GM23338 (cell line): ENCODE data around the gene TMEM151B.

Experiments
- CREB1 ChIP-seq: fragments of 250-450 bp; sonication (Bioruptor Pico); IDR thresholded peaks from 2 replicates; pipeline ENCODE4 v1.5.0; 2020; ENCODE audit warnings: low read depth, mild to moderate bottlenecking, moderate library complexity
- EZH2 ChIP-seq: fragments of 200-600 bp; sonication (generic); IDR thresholded peaks from one replicate; pipeline ENCODE4 v1.8.0; 2017; ENCODE audit warnings: antibody characterized with exemption, mild to moderate bottlenecking, low read depth; ENCODE audit not compliant: unreplicated experiment
- EZH2phosphoT487 ChIP-seq: fragments of 200-600 bp; sonication (generic); IDR thresholded peaks from one replicate; pipeline ENCODE4 v1.8.1; 2018; ENCODE audit warnings: antibody characterized with exemption; ENCODE audit not compliant: unreplicated experiment
- POLR2AphosphoS5 ChIP-seq: IDR thresholded peaks from 2 replicates; pipeline ENCODE4 v1.6.1; 2016; ENCODE audit warnings: antibody characterized with exemption, low read depth
- TF ChIP-seq, protein P1 (sequence below), 2 experiments: fragments of 200-600 bp in 1 of 2; sonication (generic) in 1 of 2; conservative IDR thresholded peaks; 2 replicates each; pipeline versions ENCODE4 v1.5.1 to v1.6.1; 2016 to 2017; ENCODE audit warnings: antibody characterized with exemption in 2 of 2, low read depth in 2 of 2, mild to moderate bottlenecking in 2 of 2, moderate library complexity in 1 of 2

DNA sequence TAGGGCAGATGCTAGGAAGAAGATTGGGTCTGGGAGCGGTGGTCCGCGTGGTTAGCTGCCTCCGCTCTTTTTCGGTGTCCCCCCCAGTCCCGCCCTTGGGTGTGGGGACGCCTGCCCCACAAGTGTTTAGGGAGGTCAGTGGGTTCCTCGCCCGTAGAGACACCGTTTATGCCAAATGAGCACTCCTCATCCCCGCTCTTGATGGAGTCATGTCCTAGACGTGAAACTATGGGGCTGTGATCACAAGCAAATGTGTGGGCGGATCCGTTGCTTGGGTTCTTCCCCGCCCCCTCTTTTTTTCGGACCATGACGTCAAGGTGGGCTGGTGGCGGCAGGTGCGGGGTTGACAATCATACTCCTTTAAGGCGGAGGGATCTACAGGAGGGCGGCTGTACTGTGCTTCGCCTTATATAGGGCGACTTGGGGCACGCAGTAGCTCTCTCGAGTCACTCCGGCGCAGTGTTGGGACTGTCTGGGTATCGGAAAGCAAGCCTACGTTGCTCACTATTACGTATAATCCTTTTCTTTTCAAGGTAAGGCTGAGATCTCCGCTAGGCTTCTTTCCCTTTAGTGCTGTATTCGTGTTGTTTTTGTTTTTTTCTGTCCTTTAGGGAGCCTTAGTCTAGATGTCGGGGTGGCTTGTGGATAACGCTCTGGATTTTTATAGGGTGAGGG, 23.4 kb upstream of the TMEM151B start, which contains the start of gene HSP90AB1:
- TF ChIP-seq CREB1 (CRISPR knock-in tag) (peak; percentile 92), EZH2phosphoT487 (no peak), POLR2AphosphoS5 (peak; percentile 100), EZH2 (no peak)
- TF ChIP-seq, protein P1, sequence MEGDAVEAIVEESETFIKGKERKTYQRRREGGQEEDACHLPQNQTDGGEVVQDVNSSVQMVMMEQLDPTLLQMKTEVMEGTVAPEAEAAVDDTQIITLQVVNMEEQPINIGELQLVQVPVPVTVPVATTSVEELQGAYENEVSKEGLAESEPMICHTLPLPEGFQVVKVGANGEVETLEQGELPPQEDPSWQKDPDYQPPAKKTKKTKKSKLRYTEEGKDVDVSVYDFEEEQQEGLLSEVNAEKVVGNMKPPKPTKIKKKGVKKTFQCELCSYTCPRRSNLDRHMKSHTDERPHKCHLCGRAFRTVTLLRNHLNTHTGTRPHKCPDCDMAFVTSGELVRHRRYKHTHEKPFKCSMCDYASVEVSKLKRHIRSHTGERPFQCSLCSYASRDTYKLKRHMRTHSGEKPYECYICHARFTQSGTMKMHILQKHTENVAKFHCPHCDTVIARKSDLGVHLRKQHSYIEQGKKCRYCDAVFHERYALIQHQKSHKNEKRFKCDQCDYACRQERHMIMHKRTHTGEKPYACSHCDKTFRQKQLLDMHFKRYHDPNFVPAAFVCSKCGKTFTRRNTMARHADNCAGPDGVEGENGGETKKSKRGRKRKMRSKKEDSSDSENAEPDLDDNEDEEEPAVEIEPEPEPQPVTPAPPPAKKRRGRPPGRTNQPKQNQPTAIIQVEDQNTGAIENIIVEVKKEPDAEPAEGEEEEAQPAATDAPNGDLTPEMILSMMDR (conservative IDR thresholded peaks at IDR 0.05; ENCODE audit: low read depth in 2 of 2), result no peak
